ENCODE results near the gene ATAT1.
A peak's percentile ranks its signal among the peaks of the same experiment; 100 is the strongest.
"Not testable (repeated sequence)": the region's sequence is repeated elsewhere in the genome, so short reads cannot be mapped to it uniquely, and the experiment has no call there.

Gene ATAT1

GRCh38 chr6:30591008-30591407 is 35.7 kb upstream of the ATAT1 start:
- no peak for DNase-seq
- TF ChIP-seq CTCF (IDR thresholded peaks at IDR 0.05) = no peak
- peaks cover 68% of the 10 kb centered on the region for H3K36me3 Mint-ChIP-seq (ENCODE audit: low read depth)
- H3K4me1 Mint-ChIP-seq = no peaks in the 10 kb centered on the region
- no peaks in the 10 kb centered on the region for H3K9me3 Mint-ChIP-seq
- no peak overlapping the region for H3K4me3 Mint-ChIP-seq
- H3K27me3 Mint-ChIP-seq (ENCODE audit: low read depth, poor library complexity) = peaks cover 2% of the 10 kb centered on the region
- no peak overlapping the region for H3K27ac Mint-ChIP-seq

GRCh38 chr6:30592287-30592686 is 34.4 kb upstream of the ATAT1 start:
- peaks cover 3% of the 10 kb centered on the region for H3K27me3 Mint-ChIP-seq (ENCODE audit: low read depth, poor library complexity)
- H3K36me3 Mint-ChIP-seq (ENCODE audit: low read depth) = peaks cover 64% of the 10 kb centered on the region
- no peaks in the 10 kb centered on the region for H3K9me3 Mint-ChIP-seq
- H3K4me3 Mint-ChIP-seq = no peak overlapping the region
- TF ChIP-seq CTCF (IDR thresholded peaks at IDR 0.05) = no peak
- peaks cover 3% of the 10 kb centered on the region for H3K4me1 Mint-ChIP-seq
- peak overlapping the region; percentile 80 for H3K27ac Mint-ChIP-seq
- DNase-seq = no peak

GRCh38 chr6:30597315-30598144 is 29.1 kb upstream of the ATAT1 start:
- not testable (repeated sequence) for H3K9me3 Mint-ChIP-seq; H3K4me3 Mint-ChIP-seq; H3K4me1 Mint-ChIP-seq; H3K27me3 Mint-ChIP-seq (ENCODE audit: low read depth, poor library complexity); H3K27ac Mint-ChIP-seq
- TF ChIP-seq CTCF (IDR thresholded peaks at IDR 0.05) = peak; percentile 69
- H3K36me3 Mint-ChIP-seq (ENCODE audit: low read depth) = peaks cover 42% of the 10 kb centered on the region
- DNase-seq = peak; percentile 84

- no peaks in the 10 kb centered on the region for H3K9me3 Mint-ChIP-seq
Measured at GRCh38 chr6:30598912-30599624, 27.6 kb upstream of the ATAT1 start.

DNA sequence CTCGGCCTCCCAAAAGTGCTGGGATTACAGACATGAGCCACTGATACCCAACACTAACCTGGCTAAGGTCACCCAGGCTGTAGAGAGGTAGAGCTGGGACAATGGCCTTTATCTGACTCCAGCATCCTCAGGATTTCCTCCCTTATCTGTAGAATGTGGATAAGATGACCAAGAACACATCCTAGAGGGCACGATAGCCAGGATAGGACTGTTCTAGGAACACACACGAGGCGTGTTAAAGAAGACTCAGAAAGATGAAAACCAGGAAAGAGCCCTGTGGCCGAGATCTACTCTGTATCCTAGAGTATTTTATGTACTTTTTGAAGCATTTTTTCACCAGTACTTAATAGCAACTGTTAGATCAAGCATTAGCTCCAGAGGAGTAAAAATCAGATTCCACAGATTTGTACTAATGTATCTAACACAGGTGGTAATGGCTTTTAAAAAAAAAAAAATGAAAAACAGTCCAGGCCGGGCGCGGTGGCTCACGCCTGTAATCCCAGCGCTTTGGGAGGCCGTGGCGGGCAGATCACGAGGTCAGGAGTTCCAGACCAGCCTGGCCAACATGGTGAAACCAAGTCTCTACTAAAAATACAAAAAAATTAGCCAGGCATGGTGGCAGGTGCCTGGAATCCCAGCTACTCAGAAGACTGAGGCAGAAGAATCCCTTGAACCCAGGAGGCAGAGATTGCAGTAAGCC is 26.9 kb upstream of the ATAT1 start:
- TF ChIP-seq CTCF (IDR thresholded peaks at IDR 0.05) = no peak
- peaks cover 5% of the 10 kb centered on the region for H3K4me1 Mint-ChIP-seq
- no peaks in the 10 kb centered on the region for H3K9me3 Mint-ChIP-seq
- peak overlapping the region; percentile 97 for H3K27ac Mint-ChIP-seq
- no peak overlapping the region for H3K4me3 Mint-ChIP-seq
- peaks cover 3% of the 10 kb centered on the region for H3K27me3 Mint-ChIP-seq (ENCODE audit: low read depth, poor library complexity)
- no peak for DNase-seq
- H3K36me3 Mint-ChIP-seq (ENCODE audit: low read depth) = peaks cover 56% of the 10 kb centered on the region

More at GRCh38 chr6:30598912-30599624, 27.6 kb upstream of the ATAT1 start:
- Mint-ChIP-seq H3K27ac (peak overlapping the region; percentile 97), H3K36me3 (ENCODE audit: low read depth) (peaks cover 53% of the 10 kb centered on the region), H3K4me1 (peaks cover 5% of the 10 kb centered on the region), H3K27me3 (ENCODE audit: low read depth, poor library complexity) (peaks cover 3% of the 10 kb centered on the region), H3K4me3 (no peak overlapping the region)
- no peak for TF ChIP-seq CTCF (IDR thresholded peaks at IDR 0.05)
- no peak for DNase-seq

Measured in nephron progenitor cell (in vitro differentiated cells).